Esophagus squamous epithelium (tissue), 4 donors: ENCODE data around the gene VASH1.

Experiments
- POLR2A ChIP-seq, 4 donors: fragments of 450-650 bp; IDR thresholded peaks; one replicate each; pipeline ENCODE4 v1.6.1; 2017; ENCODE audit warnings: antibody characterized with exemption in 4 of 4, mild to moderate bottlenecking in 4 of 4, moderate library complexity in 3 of 4
- TF ChIP-seq, protein P1 (sequence below), 6 experiments: fragments of 450-650 bp in 4 of 6; fragments of 200-600 bp in 2 of 6; sonication (generic) in 2 of 6; IDR thresholded peaks; one replicate each; pipeline ENCODE4 v1.5.1; 2016 to 2019; ENCODE audit warnings: antibody characterized with exemption in 6 of 6, mild to moderate bottlenecking in 4 of 6, moderate library complexity in 4 of 6

DNA sequence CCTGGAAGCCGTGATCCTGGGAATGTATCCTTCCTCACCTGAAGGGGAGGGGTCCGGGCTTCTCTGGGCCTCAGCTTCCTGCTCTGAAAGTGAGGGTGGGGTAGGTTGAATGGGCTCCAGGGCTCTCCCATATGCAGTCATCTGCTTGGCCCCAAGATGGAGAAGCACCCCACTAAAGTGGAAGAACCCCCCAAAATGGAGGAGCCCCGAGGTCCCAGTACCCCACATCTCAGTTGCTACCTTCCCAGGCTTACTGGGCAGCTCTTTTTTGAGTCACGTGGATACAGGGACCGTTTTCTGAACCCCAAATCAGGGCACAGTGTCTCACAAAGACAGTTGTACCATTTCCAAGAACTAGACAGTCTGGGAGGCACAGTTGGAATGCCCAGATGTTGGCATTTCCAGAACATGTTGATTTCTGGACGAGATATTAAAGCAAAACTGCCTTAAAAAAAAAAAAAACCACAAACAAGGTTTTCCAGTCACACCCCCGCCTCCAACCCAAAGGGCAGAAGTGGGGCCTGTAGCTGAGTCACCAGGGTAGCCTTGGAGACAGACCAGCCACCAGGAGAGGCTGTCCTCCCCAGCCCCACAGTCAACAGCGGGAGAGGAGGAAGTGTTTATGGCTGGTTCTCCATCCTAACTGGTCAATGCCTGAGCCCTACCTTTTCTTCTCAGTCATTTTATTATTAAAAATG, 12.1 kb downstream of the VASH1 start:
- TF ChIP-seq POLR2A (IDR thresholded peaks at IDR 0.05): no peak
- TF ChIP-seq, protein P1, sequence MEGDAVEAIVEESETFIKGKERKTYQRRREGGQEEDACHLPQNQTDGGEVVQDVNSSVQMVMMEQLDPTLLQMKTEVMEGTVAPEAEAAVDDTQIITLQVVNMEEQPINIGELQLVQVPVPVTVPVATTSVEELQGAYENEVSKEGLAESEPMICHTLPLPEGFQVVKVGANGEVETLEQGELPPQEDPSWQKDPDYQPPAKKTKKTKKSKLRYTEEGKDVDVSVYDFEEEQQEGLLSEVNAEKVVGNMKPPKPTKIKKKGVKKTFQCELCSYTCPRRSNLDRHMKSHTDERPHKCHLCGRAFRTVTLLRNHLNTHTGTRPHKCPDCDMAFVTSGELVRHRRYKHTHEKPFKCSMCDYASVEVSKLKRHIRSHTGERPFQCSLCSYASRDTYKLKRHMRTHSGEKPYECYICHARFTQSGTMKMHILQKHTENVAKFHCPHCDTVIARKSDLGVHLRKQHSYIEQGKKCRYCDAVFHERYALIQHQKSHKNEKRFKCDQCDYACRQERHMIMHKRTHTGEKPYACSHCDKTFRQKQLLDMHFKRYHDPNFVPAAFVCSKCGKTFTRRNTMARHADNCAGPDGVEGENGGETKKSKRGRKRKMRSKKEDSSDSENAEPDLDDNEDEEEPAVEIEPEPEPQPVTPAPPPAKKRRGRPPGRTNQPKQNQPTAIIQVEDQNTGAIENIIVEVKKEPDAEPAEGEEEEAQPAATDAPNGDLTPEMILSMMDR (IDR thresholded peaks at IDR 0.05): no peak
